ENCODE data around the gene STXBP5.
"Not testable (repeated sequence)": the region's sequence is repeated elsewhere in the genome, so short reads cannot be mapped to it uniquely, and the experiment has no call there.

The STXBP5 gene

GRCh38 chr6:147297663-147298316, 93.6 kb downstream of the STXBP5 start:
- no peak for DNase-seq (ENCODE audit: low read depth)

DNA sequence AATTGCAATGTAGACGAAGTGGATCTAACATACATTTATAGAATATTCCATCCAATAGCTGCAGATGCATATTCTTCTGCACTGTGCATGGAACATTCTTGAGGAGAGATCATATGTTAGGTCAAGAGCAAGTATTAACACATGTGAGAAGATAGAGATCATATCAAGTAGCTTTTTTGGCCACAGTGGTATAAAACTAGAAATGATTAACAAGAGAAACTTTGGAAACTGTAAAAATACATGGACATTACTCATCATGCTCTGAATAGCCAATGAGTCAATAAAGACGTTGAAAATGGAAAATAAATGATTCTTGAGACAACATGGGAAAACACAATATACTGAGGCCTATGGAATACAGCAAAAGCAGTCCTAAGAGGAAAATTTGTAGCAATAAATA, 94.2 kb downstream of the STXBP5 start:
- DNase-seq (ENCODE audit: low read depth), result no peak

GRCh38 chr6:147299035-147299434, 94.8 kb downstream of the STXBP5 start:
- DNase-seq (ENCODE audit: low read depth), result no peak

DNA sequence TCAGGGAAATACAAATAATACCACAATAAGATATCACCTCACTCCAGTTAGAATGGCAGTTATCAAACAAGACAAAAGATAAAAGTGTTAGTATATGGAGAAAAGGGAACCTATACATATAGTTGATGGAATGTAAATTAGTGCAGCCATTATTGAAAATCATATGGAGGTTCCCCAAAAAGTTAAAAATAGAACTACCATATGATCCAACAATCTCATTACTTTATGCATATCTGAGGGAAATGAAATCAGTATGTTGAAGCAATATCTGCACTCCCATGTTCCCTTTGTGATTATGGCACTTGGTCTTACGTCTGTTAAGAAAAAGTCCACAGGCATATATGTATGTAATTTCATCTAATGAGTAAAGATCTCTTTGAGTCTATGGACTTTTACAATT, 96.9 kb downstream of the STXBP5 start:
- DNase-seq (ENCODE audit: low read depth), result no peak

- no peak for DNase-seq (ENCODE audit: low read depth)
These were observed 99.8 kb downstream of the STXBP5 start for GRCh38 chr6:147304016-147304415.

DNA sequence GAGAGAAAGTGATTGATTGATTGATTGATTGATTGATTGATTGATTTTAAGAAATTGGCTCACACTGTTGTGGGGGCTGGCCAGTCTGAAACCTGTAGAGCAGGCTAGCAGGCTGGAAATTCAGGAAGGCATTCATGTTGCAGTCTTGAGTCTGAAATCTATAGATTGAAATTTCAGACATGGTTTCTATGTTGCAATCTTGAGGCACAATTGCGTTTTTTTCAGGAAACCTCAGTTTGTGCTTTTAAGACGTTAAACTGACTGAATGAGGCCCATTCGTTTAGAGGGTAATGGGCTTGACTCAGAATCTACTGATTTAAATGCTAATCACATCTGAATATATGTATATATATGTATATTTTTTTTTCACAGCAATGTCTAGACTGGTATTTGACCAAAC, 106.3 kb downstream of the STXBP5 start:
- no peak for DNase-seq (ENCODE audit: low read depth)

- DNase-seq (ENCODE audit: low read depth), result no peak
These were observed 107.0 kb downstream of the STXBP5 start for GRCh38 chr6:147311218-147311617.

DNA sequence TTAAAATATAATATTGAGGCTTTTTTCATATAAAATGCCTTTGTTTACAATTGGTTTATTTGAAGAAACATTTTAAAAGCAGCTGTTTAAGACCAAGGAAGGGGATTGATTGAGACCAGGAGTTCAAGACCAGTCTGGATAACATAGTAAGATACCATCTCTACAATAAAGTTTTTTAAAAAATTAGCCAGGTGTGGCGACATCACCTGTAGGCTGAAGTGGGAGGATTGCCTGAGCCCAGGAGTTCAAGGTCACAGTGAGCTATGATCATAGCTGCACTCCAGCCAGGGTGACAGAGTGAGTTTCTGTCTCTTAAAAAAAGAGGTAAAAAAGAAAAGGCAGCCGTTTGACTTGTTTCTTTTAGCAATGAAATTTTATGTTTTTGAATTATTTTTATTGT, 117.0 kb downstream of the STXBP5 start:
- no peak for DNase-seq (ENCODE audit: low read depth)

- DNase-seq (ENCODE audit: low read depth), result no peak
These were observed 118.3 kb downstream of the STXBP5 start for GRCh38 chr6:147322299-147323162.

- DNase-seq (ENCODE audit: low read depth), result no peak
These were observed 121.3 kb downstream of the STXBP5 start for GRCh38 chr6:147325557-147325956.

GRCh38 chr6:147331401-147331800, 127.2 kb downstream of the STXBP5 start:
- no peak for DNase-seq (ENCODE audit: low read depth)

- DNase-seq (ENCODE audit: low read depth), result no peak
These were observed 133.7 kb downstream of the STXBP5 start for GRCh38 chr6:147337921-147338320.

DNA sequence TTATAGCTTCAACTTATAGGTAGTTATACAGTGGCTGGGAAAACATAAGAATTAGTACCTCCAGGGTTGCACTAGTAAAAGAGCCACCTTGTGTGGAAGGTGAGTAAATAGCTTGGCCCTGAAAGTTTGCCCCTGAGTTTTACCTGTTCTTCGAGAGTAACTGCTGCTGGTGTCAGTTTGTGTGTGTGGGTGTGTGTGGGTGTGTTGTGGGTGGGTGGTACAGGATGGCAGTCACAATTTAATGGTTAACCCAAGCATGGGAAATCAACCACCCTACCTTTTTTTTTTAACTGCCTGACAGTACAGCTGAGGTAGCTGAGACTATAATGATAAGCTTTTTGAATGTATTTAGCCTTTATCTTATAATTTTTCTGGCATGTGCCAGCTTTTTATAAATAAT, 137.3 kb downstream of the STXBP5 start:
- DNase-seq (ENCODE audit: low read depth), result no peak

DNA sequence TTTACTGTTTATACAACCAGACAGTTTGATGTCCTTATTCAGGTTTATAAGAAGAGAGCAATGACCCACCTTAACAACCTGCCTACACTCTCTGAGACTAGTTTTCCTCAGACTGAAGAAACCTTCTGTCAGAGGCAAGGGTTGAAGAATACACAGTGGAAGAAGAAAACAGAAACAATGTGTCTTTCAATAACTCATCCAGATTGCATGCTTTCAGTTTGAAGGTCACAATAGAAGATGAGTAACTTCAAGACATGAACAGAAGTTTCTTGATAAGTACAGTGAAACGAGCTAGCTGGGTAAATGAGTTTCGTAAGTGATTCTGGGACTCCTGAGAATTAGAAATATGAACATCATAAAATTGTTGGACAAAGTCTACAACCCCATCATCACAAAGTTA, 141.7 kb downstream of the STXBP5 start:
- DNase-seq (ENCODE audit: low read depth), result no peak

DNA sequence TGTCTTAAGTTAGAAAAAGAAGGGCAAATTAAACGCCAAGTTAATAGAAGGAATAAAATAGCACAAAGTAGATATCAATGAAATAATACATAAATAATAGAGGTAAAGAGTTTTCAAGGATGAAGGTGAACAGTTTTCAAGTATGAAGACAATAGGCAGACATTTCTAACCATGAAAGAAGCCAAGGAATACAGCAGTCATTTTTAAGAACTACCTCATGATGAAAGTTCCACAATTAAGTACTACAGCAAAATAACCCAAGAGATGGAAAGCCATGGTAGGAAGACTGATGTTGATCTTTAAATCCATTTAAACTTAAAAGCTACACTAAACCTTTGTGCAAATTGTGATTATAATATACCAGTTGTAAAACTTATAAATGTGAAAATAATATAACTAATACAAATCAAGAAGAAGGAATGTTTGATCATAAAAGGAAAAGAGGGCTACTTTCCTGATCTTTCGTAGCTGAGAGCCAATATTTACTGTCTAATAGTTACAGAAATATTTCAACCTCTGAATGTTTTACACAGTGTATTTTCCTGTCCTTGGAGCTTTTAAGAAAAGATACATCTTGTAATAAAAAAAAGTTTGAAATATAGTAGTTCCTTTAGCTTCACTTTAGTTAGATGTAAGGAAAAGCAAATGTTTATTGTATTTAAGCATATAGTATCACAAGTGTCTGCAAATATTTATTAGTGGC, 143.1 kb downstream of the STXBP5 start:
- DNase-seq (ENCODE audit: low read depth), result no peak

DNA sequence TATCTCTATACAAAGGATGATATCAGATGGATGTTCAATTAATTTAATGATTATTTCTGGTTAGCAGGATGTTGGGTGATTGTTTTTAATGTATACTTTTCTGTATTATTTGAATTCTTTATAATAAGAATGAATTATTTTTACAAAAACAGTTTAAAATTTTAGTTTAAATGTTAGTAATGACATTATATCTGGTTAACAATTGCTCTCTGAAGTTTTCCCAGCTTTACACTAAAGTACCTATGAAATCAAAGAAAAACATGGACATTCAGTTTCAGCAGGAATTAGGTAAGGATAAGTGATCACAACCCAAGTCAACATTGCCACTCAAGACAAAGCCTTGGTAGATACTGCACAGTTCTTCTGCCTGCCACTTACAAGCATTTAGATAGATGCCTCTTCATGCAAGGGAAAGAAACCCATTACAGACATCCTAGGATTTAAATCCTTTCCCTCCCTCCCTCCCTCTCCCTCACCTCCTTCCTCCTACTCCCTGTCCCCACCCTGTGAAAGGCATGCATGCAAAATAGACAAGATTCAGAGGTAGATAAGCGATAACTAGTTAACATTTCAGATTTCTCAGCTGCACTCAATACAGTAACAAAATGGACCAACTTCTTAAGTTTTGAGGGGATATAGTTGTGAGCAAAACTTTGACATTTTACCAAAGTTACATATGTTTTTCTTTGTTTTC, 143.8 kb downstream of the STXBP5 start:
- no peak for DNase-seq (ENCODE audit: low read depth)

DNA sequence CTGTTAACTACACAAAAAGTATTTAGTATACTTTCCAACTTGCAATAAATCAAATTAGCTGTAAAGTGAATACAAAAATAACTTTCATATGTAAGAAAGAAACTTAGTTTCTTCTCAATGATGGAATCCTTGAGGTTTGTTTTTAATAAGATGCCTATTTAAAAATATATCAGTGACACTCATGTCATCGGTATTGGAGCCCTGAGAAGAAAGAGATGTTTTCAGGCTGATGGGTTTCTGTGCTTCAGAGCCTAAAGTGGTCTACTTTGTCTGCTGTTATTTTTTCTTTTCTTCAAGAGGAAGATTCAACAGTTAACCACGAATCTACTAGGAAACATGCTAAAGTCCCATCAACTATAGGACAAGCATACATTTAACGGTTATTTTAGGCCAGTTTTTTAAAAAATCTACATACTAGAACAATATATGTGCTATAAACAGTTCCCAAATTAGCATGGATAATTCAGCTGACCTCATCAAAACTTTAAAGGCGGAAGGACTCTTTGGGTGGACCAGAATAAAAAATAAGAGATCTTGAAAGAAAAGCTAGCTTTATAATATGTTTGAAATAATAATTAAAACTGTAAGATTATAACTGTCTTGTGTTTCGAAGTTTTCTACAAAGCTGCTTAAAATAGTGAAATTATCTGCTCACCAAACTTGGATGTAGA, 157.2 kb downstream of the STXBP5 start:
- no peak for DNase-seq (ENCODE audit: low read depth)

DNA sequence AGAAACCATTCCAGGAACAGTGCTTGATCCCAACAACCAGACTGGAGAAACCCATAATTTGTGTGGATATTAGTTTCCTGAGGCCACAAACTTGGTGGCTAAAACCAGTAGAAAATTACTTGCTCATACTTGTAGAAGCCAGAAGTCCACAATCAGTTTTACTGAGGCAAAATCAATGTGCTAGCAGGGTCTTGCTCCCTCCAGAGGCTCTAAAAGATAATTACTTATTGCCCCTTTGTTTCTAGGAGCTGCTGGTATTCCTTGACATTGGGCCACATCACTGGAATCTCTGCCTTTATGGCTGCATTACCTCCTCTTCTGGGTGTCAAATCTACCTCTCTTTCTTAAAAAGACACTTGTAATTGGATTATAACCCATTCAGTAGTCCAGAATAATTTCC, 162.1 kb downstream of the STXBP5 start:
- DNase-seq (ENCODE audit: low read depth), result no peak

- DNase-seq (ENCODE audit: low read depth), result no peak
These were observed 167.1 kb downstream of the STXBP5 start for GRCh38 chr6:147371325-147371724.

DNA sequence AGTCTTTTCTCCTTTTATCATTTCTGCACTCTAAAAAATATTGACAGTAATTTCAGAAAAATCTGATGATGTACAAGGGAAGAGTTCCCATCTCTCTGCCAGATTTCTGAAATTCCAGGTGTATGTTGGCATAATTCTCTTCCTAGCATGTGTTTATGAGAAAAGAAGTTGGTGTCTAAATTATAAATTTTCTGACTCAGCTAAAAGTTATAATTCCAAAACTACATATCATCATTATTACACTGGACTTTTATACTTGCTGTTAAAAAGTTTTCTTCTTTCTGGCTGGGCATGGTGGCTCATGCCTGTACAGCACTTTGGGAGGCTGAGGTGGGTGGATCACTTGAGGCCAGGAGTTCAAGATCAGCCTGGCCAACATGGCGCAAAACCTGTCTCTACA, 168.6 kb downstream of the STXBP5 start:
- no peak for DNase-seq (ENCODE audit: low read depth)

GRCh38 chr6:147378819-147379218, 174.6 kb downstream of the STXBP5 start:
- no peak for DNase-seq (ENCODE audit: low read depth)

- DNase-seq (ENCODE audit: low read depth), result not testable (repeated sequence)
These were observed 176.6 kb downstream of the STXBP5 start for GRCh38 chr6:147380841-147381240.

Measured in CMK (cell line).